Chondrocyte (in vitro differentiated cells): Measurements from ENCODE around the gene LMNTD2. TPM values are rescaled to one million over a fixed set of nuclear protein-coding genes. Genes with fewer than 3 reads are reported as not detected.

Experiments used
- DNase-seq: peaks from one replicate; pipeline ENCODE4 v3.0.0; 2021; ENCODE audit warnings: mixed read lengths, low spot score
- H3K27ac Mint-ChIP-seq: one replicate; pipeline ENCODE4 v1.8.0; 2021; ENCODE audit warnings: mild to moderate bottlenecking, moderate library complexity, mixed read lengths; ENCODE audit not compliant: unreplicated experiment
- H3K27me3 Mint-ChIP-seq: 2 replicates; pipeline ENCODE4 v1.8.0; 2021; ENCODE audit warnings: low read depth, mixed read lengths
- H3K36me3 Mint-ChIP-seq: 2 replicates; pipeline ENCODE4 v1.8.0; 2021; ENCODE audit warnings: low read depth, mixed read lengths
- H3K4me1 Mint-ChIP-seq: 2 replicates; pipeline ENCODE4 v1.8.0; 2021; ENCODE audit warnings: low read depth, mild to moderate bottlenecking, mixed read lengths
- H3K4me3 Mint-ChIP-seq: one replicate; pipeline ENCODE4 v1.8.0; 2021; ENCODE audit warnings: mild to moderate bottlenecking, moderate library complexity, mixed read lengths; ENCODE audit not compliant: unreplicated experiment
- H3K9me3 Mint-ChIP-seq: 2 replicates; pipeline ENCODE4 v1.8.0; 2021; ENCODE audit warnings: low read depth, mixed read lengths
- total RNA-seq: library from RNA; stranded (reverse); gene quantifications from 3 replicates; pipeline ENCODE4 v1.2.1, GENCODE V29; 2021
- TF ChIP-seq, protein P1 (sequence below): fragments of 200-600 bp; sonication (generic); IDR thresholded peaks from 2 replicates; pipeline ENCODE4 v1.5.0; 2021; ENCODE audit warnings: antibody characterized with exemption, mild to moderate bottlenecking, moderate library complexity

LMNTD2 gene
- total RNA-seq, 1 donor from 2014 or later = 5.5 TPM

DNA sequence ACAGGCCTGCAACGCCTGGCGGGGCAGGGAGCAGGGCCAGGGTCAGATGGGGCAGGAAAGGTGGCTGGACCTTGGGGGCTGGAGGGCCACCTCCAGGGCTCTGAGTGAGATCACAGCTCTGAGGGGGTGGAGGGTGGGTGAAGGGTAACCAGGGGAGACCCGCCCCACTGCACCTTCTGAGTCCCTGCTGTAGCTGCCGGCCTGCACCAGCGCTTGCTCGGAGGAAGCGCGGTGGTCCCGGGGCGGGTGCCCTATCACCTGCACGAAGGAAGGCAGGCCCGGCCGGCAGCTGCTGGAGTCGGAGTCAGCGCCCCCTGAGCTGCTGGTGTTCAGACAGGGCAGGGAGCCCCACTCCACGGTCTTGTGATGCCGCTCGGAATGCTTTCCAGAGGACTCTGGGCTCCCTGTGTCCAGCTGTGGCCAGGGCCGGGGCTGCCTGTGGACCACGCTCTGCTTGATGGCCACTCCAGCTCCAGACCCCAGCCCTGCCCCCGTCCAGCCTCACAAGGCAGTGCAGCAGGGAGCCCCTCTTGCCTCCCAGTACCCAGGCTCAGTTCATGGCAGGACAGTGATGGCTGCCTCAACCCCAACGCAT, 3.8 kb downstream of the LMNTD2 start:
- H3K4me1 Mint-ChIP-seq = peaks cover 10% of the 10 kb centered on the region
- no peaks in the 10 kb centered on the region for H3K9me3 Mint-ChIP-seq
- peaks cover 8% of the 10 kb centered on the region for H3K27me3 Mint-ChIP-seq
- H3K4me3 Mint-ChIP-seq = no peak overlapping the region
- H3K27ac Mint-ChIP-seq = no peak overlapping the region
- H3K36me3 Mint-ChIP-seq = peaks cover 3% of the 10 kb centered on the region
- TF ChIP-seq, protein P1, sequence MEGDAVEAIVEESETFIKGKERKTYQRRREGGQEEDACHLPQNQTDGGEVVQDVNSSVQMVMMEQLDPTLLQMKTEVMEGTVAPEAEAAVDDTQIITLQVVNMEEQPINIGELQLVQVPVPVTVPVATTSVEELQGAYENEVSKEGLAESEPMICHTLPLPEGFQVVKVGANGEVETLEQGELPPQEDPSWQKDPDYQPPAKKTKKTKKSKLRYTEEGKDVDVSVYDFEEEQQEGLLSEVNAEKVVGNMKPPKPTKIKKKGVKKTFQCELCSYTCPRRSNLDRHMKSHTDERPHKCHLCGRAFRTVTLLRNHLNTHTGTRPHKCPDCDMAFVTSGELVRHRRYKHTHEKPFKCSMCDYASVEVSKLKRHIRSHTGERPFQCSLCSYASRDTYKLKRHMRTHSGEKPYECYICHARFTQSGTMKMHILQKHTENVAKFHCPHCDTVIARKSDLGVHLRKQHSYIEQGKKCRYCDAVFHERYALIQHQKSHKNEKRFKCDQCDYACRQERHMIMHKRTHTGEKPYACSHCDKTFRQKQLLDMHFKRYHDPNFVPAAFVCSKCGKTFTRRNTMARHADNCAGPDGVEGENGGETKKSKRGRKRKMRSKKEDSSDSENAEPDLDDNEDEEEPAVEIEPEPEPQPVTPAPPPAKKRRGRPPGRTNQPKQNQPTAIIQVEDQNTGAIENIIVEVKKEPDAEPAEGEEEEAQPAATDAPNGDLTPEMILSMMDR = no peak
- DNase-seq = no peak

DNA sequence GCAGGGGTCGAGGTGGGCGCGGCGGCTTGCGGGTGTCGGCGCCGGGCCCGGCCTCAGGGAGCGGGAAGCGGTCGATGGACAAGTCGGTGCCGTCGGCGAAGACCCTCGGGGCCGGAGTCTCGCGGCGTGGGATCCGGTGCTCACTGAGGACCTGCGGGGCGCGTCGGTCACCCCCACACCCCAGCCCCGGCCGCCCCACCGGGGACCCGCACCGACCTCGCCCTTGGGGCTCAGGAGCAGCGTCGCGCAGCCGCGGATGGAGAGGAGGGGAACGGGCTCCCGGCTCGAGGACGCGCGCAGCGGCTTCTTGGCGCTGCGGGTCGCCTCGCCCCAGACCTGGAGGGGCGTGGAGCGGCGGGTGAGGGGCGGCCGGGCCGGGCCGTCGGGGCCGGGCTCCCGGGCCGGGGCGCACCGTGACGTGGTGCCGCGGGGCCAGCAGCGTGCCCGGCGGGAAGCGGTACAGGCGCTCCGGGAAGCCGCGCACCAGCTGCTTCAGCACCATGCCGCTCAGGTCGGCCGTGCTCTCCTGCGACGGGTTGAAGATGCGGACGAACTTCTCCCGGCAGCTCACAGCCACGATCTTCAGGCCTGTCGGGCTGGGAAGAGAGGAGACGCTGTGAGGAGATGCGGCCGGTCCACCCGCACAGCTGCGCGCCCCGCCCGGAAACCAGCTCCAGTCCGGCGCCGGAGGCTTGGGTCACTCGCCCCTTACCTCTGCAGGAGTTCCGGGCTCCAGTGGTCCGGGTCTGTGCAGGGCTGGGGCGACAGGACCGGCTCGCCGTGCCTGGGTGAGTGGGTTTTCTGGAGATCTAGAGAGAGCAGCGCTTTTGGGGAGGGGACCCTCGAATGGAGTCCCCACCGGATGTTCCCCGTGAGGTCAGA, 4.5 kb downstream of the LMNTD2 start:
- no peak for DNase-seq
- H3K27ac Mint-ChIP-seq = no peak overlapping the region
- no peak overlapping the region for H3K4me3 Mint-ChIP-seq
- TF ChIP-seq, protein P1 = no peak
- peaks cover 8% of the 10 kb centered on the region for H3K27me3 Mint-ChIP-seq
- no peaks in the 10 kb centered on the region for H3K9me3 Mint-ChIP-seq
- H3K36me3 Mint-ChIP-seq = peaks cover 3% of the 10 kb centered on the region
- peaks cover 5% of the 10 kb centered on the region for H3K4me1 Mint-ChIP-seq

DNA sequence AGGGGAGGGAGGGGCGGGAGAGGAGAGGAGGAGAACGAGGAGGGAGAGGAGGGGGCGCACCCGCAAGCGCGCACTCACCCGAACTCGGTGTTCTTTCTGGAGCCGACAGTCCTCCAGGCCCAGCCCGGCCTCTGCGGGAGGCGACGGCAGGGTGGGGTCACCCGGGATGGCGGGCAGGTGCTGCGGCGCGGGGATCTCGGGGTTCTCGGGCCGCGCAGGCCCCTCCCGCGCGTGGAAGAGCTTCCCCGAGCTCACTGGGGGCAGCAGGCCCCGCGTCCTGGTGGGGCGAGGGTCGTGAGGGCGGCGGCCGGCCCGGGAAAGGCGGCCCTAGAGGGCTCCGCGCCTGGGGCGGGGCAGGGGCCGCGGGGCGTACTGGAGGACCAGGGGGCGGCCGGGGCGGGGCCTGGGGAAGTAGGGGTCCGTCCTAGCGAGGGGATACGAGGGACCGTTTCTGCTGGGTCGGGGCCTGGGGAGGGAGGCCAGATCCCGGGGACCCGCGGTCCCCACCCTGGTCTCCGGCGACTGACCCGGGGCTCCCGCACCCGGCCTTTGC, 5.2 kb downstream of the LMNTD2 start:
- no peak for DNase-seq
- peaks cover 3% of the 10 kb centered on the region for H3K36me3 Mint-ChIP-seq
- H3K4me3 Mint-ChIP-seq = no peak overlapping the region
- H3K9me3 Mint-ChIP-seq = no peaks in the 10 kb centered on the region
- H3K27me3 Mint-ChIP-seq = peaks cover 8% of the 10 kb centered on the region
- peaks cover 5% of the 10 kb centered on the region for H3K4me1 Mint-ChIP-seq
- no peak overlapping the region for H3K27ac Mint-ChIP-seq
- TF ChIP-seq, protein P1 = peak; percentile 65

DNA sequence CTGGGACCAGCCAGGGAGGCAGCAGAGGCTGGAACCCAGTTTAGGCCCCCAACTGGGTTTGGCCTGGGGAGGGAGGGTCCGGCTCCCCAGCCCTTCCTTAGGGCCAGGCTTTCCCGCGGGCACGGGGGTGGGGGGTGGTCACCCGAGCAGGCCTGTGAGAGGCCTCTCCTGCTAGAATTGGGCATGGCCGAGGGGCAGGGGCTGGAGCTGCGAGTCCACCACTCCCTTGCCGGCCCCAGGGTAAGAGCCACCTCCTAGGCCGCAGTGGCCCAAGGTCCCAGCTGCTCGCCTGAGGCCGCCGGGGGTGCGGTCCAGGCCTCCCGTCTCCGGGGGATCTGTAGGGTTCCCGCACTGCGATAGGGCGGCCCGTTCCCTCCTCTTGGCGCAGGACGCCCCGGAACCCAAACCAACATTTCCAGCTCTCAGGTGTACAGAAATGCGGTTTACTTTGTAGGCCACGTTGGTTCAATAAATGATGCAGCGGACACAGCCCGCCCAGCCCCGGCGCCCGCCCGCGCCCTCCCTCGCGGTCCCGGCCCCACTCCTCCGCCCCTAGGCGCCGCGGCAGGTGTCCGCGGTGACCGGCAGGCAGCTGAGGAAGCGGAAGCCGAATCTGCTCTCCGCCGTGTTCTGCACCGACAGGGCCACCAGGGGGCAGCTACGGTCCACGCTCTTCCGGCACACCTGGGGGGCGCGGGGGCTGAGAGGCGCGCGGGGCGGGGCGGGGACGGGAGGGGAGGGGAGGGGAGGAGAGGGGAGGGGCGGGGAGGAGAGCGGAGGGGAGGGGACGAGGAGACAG, 5.9 kb downstream of the LMNTD2 start:
- Mint-ChIP-seq H3K4me3 (no peak overlapping the region), H3K27ac (no peak overlapping the region), H3K4me1 (no peaks in the 10 kb centered on the region)

More for the DNA sequence above, 5.9 kb downstream of the LMNTD2 start:
- H3K36me3 Mint-ChIP-seq = peaks cover 3% of the 10 kb centered on the region
- DNase-seq = no peak
- TF ChIP-seq, protein P1 = peak; percentile 77
- peaks cover 8% of the 10 kb centered on the region for H3K27me3 Mint-ChIP-seq
- H3K9me3 Mint-ChIP-seq = no peaks in the 10 kb centered on the region
